CD4-positive, alpha-beta T cell treated with Interleukin-21 for 1 hour (primary cell): ENCODE measurements around the gene PINK1.
"Not testable (repeated sequence)": the region's sequence is repeated elsewhere in the genome, so short reads cannot be mapped to it uniquely, and the experiment has no call there.

ENCODE experiments used
- DNase-seq: peaks from one replicate; pipeline ENCODE4 v3.0.0-alpha.2; 2020

PINK1 gene

GRCh38 chr1:20633190-20634064 lies at the start of gene PINK1:
Gene PINK1, plus strand, starts transcription at chr1:20633458. Its CDS starts 91 bp downstream, at chr1:20633549.
- peak; percentile 91 for DNase-seq

DNA sequence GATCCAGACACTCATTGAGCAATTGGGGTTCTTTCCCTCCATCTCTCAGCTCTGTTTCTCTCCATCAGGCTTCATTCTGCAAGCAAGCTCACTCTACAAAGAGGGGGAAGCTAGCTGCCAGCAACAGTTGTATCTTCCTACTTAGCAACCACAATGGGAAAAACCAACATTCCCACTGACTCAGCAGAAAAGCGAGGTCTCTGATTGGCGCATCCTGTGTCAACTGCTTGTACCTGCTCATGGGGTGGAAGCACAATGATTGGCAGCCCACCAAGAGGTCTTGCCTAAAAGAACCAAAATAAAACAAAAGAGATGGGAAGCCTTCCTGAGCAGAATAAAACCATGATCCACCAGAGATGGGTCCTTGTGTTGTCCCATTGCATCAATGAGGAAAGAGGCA lies 48.4 kb upstream of the PINK1 start:
- no peak for DNase-seq

GRCh38 chr1:20586953-20587660 lies 46.2 kb upstream of the PINK1 start:
- DNase-seq: no peak

- no peak for DNase-seq
Measured at GRCh38 chr1:20587661-20588053, 45.6 kb upstream of the PINK1 start.

DNA sequence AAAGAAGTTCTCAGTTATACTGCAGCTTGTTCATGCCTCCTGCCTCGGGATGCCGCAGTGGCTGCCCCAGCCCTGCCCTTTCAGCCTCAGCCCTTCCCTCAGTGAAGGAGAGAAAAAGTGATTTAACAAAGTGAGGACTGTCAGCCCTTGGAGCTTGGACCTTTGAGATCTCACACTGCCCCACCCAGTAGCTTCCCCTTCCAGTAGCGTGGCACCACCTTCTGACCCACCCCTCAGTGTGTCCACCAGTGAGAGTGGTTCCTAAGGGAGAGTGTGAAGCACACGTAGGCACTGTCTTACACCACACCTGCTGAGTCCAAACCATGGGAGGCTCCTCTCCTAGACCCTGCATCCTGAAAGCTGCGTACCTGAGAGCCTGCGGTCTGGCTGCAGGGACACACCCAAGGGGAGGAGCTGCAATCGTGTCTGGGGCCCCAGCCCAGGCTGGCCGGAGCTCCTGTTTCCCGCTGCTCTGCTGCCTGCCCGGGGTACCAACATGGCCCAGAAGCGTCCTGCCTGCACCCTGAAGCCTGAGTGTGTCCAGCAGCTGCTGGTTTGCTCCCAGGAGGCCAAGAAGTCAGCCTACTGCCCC lies 44.5 kb upstream of the PINK1 start, which contains the start of gene CDA:
TSS of gene CDA (plus strand) at position 464 of the 592 bp plus-strand sequence. CDS start at position 497, 33 bp downstream.
- DNase-seq: no peak

GRCh38 chr1:20589331-20590278 lies 43.7 kb upstream of the PINK1 start:
- DNase-seq: no peak

- DNase-seq: no peak
Measured at GRCh38 chr1:20590306-20590777, 42.9 kb upstream of the PINK1 start.

DNA sequence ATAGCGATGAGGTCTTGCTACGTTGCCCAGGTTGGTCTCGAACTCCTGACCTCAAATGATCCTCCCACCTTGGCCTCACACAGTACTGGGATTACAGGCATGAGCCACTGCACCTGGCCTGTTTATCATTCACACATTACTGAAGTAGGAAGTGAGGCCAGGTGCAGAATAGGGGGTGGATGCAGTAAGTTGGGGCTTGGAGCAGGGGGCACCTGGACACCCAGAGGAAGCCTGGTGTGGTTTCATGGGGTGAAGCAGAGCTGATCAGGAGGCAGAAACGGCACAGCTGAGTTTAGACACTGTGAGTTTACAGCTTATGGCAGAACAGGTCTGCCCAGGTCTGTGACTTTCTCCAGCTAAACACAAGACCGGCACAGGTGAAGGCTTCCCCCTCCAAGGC lies 39.5 kb upstream of the PINK1 start:
- no peak for DNase-seq

DNA sequence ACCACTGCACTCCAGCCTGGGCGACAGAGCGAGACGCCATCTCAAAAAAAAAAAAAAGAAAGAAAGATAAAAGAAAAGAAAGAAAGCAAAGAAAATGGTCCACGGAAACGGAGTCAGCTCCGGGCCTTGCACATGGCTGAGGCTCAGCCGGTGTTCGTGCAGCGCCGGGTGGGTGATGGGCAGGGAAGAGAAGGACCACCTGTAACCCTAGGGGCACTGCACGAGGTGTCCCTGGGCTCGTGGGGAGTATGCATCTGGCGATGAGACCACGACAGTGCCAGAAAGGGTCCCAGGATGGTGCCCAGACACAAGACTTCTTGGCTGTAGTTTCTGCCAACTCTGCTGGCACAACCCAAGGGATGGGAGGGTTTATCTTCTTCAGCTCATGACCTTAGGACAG lies 38.5 kb upstream of the PINK1 start:
- no peak for DNase-seq

- DNase-seq: no peak
Measured at GRCh38 chr1:20596106-20596505, 37.2 kb upstream of the PINK1 start.

- DNase-seq: no peak
Measured at GRCh38 chr1:20597650-20598049, 35.6 kb upstream of the PINK1 start.

GRCh38 chr1:20600156-20600555 lies 33.1 kb upstream of the PINK1 start:
- no peak for DNase-seq

DNA sequence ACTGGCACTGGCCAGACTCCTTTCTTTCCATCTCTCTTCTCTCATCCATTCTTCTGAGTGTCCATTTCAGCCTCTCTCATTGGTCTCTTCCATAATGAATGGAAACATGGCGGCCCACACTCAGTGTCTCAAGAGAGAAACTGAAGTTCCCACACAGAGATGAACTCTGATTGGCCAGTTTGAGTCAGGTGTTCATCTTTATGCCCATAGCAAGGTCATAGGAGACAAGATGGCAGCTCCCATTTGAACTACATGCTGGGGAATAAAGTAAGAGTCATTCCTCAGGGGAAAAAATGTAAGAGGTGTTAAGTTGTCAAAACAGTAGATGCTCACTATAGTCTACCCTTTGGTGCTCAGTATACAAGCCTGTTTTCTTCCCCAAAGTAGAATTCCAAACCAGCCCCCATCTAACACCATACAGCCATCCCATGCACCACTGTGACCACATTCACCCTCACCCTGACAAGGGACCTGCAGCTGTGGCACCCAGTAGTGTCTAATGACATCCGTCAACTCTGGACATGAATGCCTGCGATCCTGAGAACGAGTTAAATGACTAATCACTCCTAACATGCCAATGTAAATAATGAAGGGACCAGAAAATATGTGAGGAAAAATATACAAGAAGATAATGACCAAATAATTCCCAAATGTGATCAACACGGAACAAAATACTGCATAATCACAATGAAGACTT lies 32.0 kb upstream of the PINK1 start:
- DNase-seq: no peak

GRCh38 chr1:20602851-20603450 lies 30.3 kb upstream of the PINK1 start:
- no peak for DNase-seq

DNA sequence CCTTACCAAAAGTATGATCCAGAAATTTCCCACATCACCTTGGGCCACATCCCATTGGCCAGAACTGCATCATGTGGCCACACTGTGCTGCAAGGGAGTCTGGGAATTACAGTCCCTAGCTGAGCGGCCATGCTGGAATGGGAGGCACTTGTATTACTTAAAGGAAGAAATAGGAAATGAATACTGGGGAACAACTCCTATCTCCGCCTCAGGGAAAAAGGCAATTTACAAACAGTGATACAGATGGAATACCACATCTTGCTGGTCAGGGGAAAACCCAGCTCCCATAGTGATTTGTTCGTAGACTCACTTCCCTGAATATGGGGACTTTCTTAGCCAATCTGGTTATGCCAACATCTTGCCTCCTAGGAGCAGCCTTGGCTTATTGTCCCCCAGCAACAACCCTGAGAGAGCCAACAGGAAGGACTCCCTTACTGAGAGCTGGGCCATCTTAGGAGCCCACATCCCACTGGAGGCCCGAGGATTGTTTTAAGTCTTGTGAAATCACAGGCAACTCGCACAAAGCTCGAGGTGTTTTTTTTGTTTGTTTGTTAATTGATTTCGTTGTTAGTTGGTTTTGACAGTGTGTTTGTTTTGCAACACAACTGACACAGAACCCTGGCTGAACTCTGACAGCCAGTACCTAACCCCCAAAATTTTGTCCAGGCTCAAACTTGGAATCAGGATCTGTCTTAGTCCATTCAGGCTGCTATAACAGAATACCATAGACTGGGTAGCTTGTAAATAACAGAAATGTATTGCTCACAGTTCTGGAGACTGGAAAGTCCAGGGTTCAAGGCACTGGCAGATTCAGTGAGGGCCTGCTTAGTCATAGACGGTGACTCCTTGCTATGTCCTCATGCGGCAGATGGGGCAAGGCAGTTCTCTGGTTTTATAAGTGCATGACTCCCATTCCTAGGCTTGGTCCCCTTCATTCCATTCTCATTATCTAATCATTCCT lies 29.5 kb upstream of the PINK1 start:
- no peak for DNase-seq

DNA sequence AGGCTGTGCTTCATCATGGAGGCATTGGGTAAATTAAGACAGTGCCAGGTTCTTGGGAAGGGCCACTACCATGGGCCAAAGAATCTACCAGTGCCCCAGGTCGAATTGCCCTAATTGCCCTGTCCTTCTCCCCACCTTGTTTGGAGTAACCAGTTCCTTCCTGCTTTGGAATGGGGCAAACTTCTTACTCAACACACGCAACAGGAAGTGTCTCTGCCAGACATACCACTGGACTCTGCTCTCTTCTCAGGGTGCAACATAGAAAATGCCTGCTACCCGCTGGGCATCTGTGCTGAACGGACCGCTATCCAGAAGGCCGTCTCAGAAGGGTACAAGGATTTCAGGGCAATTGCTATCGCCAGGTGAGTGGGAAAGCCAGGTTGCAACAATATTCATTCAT lies 28.6 kb upstream of the PINK1 start:
- no peak for DNase-seq

DNA sequence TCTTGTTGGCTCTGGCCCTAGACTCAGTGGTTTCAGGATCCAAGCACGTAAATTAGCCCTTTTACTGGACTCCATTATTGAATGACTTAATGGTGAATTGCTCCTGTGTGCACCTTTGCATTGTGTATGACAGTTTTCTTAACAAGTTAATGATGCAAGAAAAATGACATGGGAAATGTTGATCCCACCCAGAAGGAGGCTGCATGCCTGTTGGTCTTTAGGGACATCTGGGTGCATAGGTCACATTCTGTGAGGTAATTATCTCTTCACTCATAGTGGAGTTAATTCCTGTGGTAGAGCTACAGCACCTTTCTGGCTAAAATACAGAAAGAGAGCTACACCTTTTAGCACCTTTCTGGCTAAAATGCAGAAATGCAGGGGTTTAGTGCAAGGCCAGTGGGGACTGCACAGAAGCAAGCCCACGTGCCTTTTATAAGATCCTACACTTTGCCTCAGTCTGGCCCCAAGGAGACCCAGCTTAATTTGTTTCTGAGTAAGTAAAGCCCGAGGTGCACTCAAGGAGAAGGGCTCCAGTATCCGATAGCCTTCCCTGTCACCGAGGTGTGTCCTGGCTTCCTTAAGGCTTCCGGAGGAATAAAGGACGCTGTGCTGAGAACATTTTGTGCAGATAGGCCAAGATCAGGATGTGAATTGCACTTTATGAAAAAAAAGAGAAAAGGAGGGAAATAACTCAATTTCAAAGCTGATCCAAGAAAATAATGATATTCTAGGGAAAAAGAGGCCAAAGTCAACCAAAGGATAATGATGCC lies 26.3 kb upstream of the PINK1 start:
- DNase-seq: not testable (repeated sequence)

- no peak for DNase-seq
Measured at GRCh38 chr1:20609541-20609940, 23.7 kb upstream of the PINK1 start.

- no peak for DNase-seq
Measured at GRCh38 chr1:20610970-20611369, 22.3 kb upstream of the PINK1 start.
